ENCODE data around the gene RPA1. TPM values are rescaled to one million over a fixed set of nuclear protein-coding genes. Genes with fewer than 3 reads are reported as not detected.

The RPA1 gene
- total and polyA plus RNA-seq, 10 of the 15 experiments (the other 5 are each of a cell fraction or from before 2014, with no cell fraction given): 35.9 to 198 (median 71.2) TPM

- no peak for TF ChIP-seq CREB1 (IDR thresholded peaks at IDR 0.05; ENCODE audit: low read depth)
- TF ChIP-seq USF1 (IDR thresholded peaks at IDR 0.05; ENCODE audit: borderline replicate concordance, extremely low read length, insufficient read depth, low read depth, low read length): no peak
Measured at GRCh38 chr17:1871756-1872155, 42.0 kb downstream of the RPA1 start (continued).

- Histone ChIP-seq H3K4me1 (ENCODE audit: control insufficient read depth, insufficient read depth, low read length) (no peaks in the 10 kb centered on the region), H3K9me3 (replicated peaks; ENCODE audit: control insufficient read depth, insufficient read depth, low read length) (no peaks in the 10 kb centered on the region), H3K79me2 (ENCODE audit: control insufficient read depth, insufficient read depth, low read length) (no peaks in the 10 kb centered on the region), H3K27ac (ENCODE audit: control insufficient read depth, insufficient read depth) (no peak overlapping the region), H4K20me1 (ENCODE audit: control insufficient read depth, insufficient read depth) (no peaks in the 10 kb centered on the region), H3K4me3 (no peak overlapping the region), H3K36me3 (ENCODE audit: control insufficient read depth in 2 of 2, insufficient read depth in 2 of 2, low read length in 1 of 2) (peaks cover 11 to 25% of the 10 kb centered on the region in 2 experiments), H3K4me2 (ENCODE audit: control insufficient read depth, insufficient read depth) (no peak overlapping the region), H3K9ac (ENCODE audit: control insufficient read depth, insufficient read depth, low read length) (no peak overlapping the region), H3K27me3 (replicated peaks in 1 of 2; ENCODE audit: control insufficient read depth in 2 of 2, insufficient read depth in 2 of 2, low read length in 1 of 2) (no peaks in the 10 kb centered on the region), H2AFZ (ENCODE audit: control insufficient read depth, low read depth, low read length) (no peak overlapping the region)
- no peak for DNase-seq (ENCODE audit: low read depth, low spot score)
- ChIA-PET RAD21 (ENCODE audit: unreplicated experiment) (no interaction called here), POLR2A (interaction anchor here (0.8 kb wide), 1 partner anchor 464 kb away, joined by 10 read pairs; the partner anchor contains the start of gene TSR1), SMC1A (ENCODE audit: uncharacterized antibody, unreplicated experiment) (no interaction called here), CTCF (interaction anchor here (0.7 to 1.3 kb wide), 2 partner anchors 9 to 17 kb away, joined by 3 read pairs; no protein-coding TSS in a partner anchor)
- intact Hi-C loops (cut with micrococcal nuclease; ENCODE audit: unreplicated experiment): no loop called here
- no peak for ATAC-seq
- FAIRE-seq: no peak
- WGBS (ENCODE audit: insufficient coverage, insufficient replicate concordance, low lambda C conversion rate, missing lambda C conversion rate): 99% methylated on average over 12 of the region's 12 CpGs
- TF ChIP-seq ZNF384 (IDR thresholded peaks at IDR 0.05; ENCODE audit: borderline replicate concordance, low read depth, low read length) (no peak), TCF12 (IDR thresholded peaks at IDR 0.05; ENCODE audit: low read depth, low read length) (no peak), USF1 (IDR thresholded peaks at IDR 0.05; ENCODE audit: borderline replicate concordance, extremely low read length, insufficient read depth, low read depth, low read length) (no peak), PRDM15 (CRISPR knock-in tag; IDR thresholded peaks at IDR 0.05) (no peak), PAX5 (IDR thresholded peaks at IDR 0.05; ENCODE audit: borderline replicate concordance, low read depth, low read length) (no peak), ESRRA (IDR thresholded peaks at IDR 0.05; ENCODE audit: low read length) (no peak), RB1 (IDR thresholded peaks at IDR 0.05; ENCODE audit: borderline replicate concordance) (no peak), EGR1 (IDR thresholded peaks at IDR 0.05; ENCODE audit: borderline replicate concordance in 1 of 2, low read depth in 2 of 2, low read length in 2 of 2) (no peak)
- BruUV-seq (replicated peaks): no TSS peak
- in situ Hi-C loops (cut with MboI): no loop called here
Measured at GRCh38 chr17:1872254-1872653, 42.4 kb downstream of the RPA1 start.
